ENCODE data around the gene HS6ST3. TPM values are rescaled to one million over a fixed set of nuclear protein-coding genes. Genes with fewer than 3 reads are reported as not detected.

Gene HS6ST3
- total RNA-seq, 1 donor = not detected

GRCh38 chr13:96308568-96308967 lies 218.7 kb downstream of the HS6ST3 start:
- no peak overlapping the region for H3K4me3 ChIP-seq (ENCODE audit: low read depth, low read length)
- TF ChIP-seq CTCF (IDR thresholded peaks at IDR 0.05; ENCODE audit: insufficient read depth, low read depth, low read length) = no peak
- DNase-seq (ENCODE audit: low read depth) = no peak

GRCh38 chr13:96314974-96315373 lies 225.1 kb downstream of the HS6ST3 start:
- DNase-seq (ENCODE audit: low read depth) = no peak
- no peak for TF ChIP-seq CTCF (IDR thresholded peaks at IDR 0.05; ENCODE audit: insufficient read depth, low read depth, low read length)
- H3K4me3 ChIP-seq (ENCODE audit: low read depth, low read length) = no peak overlapping the region

- TF ChIP-seq CTCF (IDR thresholded peaks at IDR 0.05; ENCODE audit: insufficient read depth, low read depth, low read length) = no peak
- DNase-seq (ENCODE audit: low read depth) = no peak
- H3K4me3 ChIP-seq (ENCODE audit: low read depth, low read length) = no peak overlapping the region
Observed at GRCh38 chr13:96338030-96338429, 248.1 kb downstream of the HS6ST3 start.

- DNase-seq (ENCODE audit: low read depth) = no peak
Observed at GRCh38 chr13:96342286-96342685, 252.4 kb downstream of the HS6ST3 start.

GRCh38 chr13:96342852-96343465 lies 253.1 kb downstream of the HS6ST3 start:
- no peak for TF ChIP-seq CTCF (IDR thresholded peaks at IDR 0.05; ENCODE audit: insufficient read depth, low read depth, low read length)
- DNase-seq (ENCODE audit: low read depth) = no peak
- H3K4me3 ChIP-seq (ENCODE audit: low read depth, low read length) = no peak overlapping the region

More at GRCh38 chr13:96342286-96342685, 252.4 kb downstream of the HS6ST3 start:
- no peak overlapping the region for H3K4me3 ChIP-seq (ENCODE audit: low read depth, low read length)
- no peak for TF ChIP-seq CTCF (IDR thresholded peaks at IDR 0.05; ENCODE audit: insufficient read depth, low read depth, low read length)

GRCh38 chr13:96346921-96347320 lies 257.0 kb downstream of the HS6ST3 start:
- DNase-seq (ENCODE audit: low read depth) = no peak
- no peak overlapping the region for H3K4me3 ChIP-seq (ENCODE audit: low read depth, low read length)
- no peak for TF ChIP-seq CTCF (IDR thresholded peaks at IDR 0.05; ENCODE audit: insufficient read depth, low read depth, low read length)

- no peak for TF ChIP-seq CTCF (IDR thresholded peaks at IDR 0.05; ENCODE audit: insufficient read depth, low read depth, low read length)
- no peak for DNase-seq (ENCODE audit: low read depth)
- no peak overlapping the region for H3K4me3 ChIP-seq (ENCODE audit: low read depth, low read length)
Observed at GRCh38 chr13:96373597-96373996, 283.7 kb downstream of the HS6ST3 start.
